CD4-positive, alpha-beta T cell treated with Interleukin-4 for 4 hours (primary cell): ENCODE data around the gene SPOCK2.
A peak's percentile ranks its signal among the peaks of the same experiment; 100 is the strongest.

Experiments
- DNase-seq: peaks from one replicate; pipeline ENCODE4 v3.0.0-alpha.2; 2020

The SPOCK2 gene

DNA sequence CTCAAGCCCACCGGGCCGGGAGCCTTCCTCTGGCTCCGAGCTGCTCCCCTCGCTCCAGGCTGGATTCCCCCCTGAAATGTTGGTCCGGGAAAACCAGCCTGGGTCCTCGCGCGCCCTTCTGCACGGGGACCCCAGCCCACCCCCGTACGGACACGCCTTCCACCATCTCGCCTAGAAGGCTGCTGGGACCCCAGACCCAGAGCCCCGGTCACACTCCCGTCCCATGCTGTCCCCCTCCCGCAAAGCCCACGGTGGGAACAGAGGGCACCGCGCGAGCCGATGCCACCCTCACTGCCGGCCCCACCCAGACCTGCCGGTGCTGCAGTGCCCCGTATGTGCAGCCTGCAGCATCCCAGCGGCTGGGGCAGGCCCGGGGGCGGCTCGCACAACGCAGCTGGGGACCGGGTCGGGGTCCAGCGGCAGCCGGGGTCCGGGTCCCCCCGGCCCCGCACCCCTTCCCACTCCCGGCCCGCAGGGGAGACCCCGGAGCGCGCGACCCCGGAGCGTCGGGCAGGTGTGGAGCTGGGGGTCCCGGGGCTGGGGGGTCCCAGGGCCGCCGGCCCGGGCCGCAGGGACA, 871 bp downstream of the SPOCK2 start:
- peak; percentile 36 for DNase-seq

DNA sequence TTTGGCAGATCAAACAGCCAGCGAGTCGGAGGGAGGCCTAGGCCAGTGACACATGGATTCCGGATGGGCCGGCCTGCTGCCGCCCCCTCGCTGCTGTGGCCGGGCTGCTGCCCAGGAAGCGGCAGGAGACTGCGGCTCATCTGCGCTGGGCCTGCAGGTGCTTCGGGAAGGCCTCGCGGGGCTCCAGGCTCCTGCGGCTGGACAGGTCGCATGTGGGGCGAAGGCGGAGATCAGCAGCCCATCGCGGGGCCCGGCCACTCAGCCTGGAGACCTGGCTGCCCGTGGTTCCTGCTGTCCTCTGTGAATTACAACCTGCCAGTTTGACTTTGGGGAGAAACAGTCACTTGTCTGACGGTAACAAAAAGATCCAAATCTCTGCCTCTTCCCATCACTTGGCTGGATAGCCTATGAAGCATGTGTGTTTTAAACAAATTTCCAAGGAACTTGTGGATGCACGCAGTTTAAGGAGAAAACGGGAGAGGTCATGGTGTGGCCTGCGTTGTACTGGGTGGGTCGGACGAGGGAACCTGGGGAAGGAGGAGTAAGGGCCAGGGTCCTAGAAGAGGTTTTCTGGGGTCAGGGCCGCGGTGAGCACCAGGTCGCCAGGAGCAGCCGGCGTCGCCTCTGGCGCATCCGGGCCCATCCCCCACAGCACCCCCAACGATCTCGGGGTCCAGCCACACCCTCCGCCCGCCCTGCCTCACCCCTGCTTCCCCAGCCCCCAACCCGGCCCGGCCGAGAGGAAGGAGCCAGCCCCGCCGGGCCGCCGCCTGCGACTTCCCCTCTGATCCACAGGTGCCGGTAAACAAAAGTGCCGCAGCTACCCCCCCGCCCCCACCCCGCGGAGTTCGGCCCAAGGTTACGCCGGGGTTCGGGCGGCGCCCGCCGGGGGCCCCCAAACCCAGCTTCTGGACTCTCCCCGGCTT, 1.6 kb downstream of the SPOCK2 start:
- peak; percentile 78 for DNase-seq

DNA sequence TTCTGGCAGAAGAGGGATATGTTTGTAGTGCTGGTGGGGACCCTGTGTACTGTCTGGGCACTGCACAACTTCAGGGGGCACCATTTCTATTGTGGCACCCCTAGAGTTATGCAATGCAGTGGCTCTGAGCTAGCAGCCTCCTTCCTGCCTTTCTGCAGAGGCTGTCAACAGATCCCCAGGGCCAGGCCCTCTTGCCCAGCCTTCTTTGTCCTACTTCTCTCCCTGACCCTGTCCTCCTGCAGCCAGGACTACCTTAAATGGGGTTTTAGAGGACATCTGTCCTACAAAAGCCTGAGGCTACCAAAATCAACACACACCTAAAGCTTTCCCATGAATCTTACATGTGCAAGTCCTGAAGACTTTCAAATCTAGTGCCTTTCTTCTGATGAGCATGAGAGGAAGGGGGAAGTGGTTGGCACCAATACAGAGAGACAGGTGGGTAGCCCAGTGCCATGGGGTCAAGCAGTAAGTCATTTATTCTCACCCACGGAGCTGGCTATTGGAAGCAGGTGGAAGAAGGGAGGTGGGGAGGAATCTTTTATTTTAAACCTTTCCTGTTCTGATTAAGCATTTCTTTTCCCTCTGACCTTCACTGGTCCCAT, 2.4 kb downstream of the SPOCK2 start:
- DNase-seq = no peak

DNA sequence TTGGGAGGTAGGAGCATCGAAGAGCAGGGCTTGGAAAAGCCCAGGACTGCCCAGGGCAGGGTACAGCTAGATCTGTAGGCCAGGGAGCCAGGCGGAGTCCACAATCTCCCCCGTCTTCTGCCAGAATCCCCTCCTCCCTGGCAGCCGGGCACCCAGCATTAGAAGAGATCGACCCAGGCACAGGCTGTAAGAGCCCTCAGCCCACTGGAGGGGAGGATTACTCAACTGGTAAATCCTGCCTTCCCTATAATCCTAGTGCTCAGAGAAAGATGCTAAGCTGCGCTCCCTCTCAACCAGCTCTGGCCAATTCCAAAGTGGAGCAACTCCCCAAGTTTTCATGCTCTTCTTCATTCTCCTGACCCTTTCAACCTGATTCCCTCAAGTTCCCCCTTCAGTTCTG, 3.2 kb downstream of the SPOCK2 start:
- DNase-seq = no peak

DNA sequence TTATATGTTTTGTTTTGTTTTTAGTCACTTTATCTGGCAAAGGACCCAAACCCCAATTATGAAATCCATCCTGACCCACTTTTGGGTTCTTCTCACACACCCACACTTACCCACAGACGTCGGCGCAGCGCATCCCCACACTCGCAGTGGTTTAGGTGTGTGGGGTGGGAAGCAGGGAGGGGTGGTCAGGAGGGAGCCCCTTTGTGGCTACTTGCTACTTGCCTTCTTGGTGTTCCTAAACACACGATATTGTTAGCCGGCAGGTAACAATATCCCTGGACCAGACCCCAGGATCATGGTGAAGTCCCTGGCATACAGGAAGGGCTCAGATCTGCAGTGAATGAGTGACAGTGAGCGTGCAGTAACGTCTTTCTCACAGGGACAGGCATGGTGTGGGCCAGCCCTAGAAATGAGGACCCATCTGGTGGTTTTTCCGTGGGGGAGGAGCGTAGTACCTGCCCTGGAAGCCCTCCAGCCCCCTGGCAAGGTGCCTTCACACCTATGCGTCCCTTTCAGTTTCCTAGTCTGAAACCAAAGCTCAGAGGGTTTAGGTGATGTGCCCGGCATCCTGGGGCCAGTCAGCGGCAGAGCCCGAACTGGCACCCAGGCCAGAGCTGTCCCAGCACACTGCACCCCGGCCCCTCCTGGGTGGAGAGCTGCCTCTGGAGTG, 4.4 kb downstream of the SPOCK2 start:
- DNase-seq = peak; percentile 76

DNA sequence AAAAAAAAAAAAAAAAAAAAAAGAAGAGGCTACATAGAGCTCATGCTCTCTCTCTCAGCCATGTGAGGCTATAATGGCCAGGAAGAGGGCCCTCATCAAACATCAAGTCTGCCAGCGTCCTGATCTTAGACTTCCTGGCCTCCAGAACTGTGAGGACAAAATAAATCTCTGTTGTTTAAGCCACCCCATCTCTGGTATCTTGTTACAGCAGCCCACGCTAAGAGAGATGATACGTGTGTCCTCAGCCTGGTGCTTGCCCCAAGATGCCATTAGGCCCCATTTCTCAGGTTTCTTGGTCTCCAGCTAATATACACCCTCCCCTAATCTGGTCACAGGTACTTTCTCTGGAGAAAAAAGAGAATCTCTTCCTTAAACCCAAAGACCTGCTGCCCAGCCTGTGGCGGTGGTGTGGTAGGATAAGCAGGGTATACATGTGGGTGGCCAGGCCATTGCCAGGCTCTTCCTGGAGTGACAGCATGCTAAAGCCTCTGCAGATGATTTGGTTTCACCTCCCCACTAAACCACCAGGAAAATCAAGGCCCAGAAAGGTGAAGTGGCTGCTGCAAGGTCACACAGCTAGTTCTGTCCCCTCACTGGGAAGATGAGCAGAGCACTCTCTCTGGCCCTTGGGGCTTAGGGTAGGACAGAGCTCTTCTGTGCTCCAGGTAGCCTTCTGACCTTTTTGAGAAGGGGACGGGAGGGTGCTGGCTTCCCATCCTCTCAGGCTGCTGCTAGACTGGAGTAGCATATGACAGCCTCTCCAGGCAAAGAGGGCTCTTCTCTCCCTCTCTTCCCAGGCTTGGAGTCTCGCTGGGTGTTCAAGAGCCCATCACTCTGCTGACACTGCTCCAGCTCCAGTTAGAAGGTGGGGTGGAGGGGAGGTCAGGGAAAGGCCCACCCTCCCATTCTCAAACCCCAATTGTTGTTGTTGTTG, 5.2 kb downstream of the SPOCK2 start:
- no peak for DNase-seq

DNA sequence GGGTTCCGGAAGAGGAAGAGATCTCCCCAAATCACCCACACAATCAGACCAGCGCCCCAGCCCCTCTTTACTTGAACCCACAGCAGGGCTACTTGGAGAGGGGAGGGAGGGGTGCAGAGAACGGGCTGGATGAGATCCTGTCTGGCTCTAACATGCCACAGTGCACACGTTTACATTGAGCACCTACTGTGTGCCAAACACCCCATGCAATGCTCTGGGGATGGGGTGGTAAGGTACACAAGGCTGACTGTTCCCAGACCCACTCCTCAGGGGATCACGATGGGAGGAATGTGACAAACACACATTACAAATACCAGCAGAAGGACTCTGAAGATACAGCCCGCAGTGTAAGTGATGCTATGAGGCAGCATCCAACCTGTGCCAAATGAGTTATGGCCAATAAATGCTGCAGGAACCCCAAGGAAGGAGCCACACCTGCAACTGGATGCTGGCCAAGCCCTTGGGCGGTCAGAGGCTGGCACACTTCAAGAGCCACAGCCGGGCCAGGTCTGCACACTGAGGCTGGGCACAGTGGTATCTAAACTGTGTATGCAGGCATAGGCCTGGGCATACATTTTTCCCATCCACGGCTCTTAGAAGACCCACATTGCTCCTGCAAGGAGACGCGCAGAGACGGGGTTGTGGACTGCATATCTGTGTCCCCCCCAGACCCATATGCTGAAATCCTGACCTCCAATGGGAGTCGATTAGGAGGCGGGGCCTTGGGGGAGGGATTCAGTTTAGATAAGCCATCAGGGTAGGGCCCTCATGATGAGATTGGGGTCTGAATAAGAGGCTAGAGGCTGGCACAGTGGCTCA, 6.4 kb downstream of the SPOCK2 start:
- no peak for DNase-seq

DNA sequence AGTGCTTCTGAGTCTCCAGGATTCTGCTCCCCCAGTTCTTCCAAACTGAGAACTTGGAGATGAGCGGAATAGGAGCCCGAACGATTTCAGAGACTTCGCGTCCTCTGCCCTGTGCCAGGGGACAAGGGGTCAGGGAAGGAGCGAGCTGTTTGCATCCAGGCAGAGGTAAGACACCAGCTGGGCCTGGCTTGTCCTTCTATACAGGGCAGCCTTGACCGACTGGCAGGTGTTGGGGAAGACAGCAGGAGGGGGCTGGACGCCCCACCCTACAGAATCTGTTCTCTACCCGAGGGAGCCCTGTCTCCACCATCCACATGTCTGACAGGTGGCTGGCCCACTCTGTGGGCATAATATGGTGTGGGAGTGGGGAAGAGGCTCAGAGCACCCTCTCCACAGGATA, 7.1 kb downstream of the SPOCK2 start:
- no peak for DNase-seq

DNA sequence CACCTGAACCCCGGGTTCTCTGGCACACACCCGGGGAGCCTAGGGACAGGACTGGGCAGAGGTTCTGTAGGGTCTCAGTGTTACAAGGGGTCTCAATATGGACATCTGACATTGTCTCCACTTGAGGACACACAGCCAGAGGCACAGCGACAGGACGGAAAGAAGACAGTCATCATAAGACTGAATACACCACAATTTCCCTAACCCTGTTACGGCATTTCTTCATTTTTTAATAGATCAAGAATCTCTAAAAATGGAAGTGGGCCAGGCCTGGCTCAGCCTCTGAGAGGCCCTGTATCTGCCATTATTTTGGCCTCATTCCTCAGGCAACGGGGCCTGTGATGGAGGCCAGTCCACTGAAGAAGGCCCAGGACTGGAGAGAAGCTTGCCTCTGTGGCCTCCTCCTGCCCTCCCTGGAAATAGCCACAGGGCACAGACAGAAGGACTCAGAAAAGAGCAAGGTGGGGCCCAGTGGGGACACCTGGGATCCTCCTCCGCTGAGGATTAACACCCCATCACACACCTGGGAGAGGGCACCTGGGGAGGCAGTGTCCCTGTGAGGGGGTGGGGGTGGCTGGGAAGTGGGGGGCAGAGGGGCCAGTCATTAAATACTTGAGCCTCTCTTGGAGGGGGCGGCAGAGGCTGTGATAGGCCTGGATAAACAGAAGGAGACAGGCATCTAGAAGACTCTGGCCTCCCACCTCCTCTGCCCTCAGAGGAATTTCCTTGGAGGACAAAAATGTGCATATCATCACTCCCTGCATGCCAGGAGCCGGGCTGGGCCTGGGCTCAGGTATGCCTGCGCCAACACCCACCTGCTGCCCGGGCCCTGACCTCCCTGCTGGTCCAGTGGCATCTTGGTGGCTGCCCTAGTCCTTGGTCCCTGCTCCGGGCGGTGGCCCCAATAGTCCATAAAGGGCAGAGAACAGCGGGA, 8.0 kb downstream of the SPOCK2 start:
- no peak for DNase-seq

DNA sequence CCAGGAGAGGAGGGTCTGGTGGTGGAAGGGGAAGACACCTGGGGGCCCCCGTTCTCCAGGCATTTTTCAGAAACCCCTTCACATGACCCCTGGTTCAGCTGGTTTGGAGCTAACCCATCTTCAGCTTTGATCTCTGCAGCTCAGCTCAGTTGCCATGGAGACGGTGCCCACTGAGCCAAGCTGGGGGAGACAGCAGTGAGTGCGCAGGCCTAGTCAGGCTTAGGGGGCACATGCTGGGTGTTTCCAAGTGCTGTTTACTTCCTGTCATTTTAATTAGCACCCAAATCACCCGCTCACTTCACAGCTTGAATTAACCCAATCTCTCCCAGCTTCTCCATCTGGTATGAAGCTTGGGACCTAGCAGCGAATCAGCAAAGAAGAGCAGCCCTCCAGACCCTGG, 9.0 kb downstream of the SPOCK2 start:
- peak; percentile 91 for DNase-seq

DNA sequence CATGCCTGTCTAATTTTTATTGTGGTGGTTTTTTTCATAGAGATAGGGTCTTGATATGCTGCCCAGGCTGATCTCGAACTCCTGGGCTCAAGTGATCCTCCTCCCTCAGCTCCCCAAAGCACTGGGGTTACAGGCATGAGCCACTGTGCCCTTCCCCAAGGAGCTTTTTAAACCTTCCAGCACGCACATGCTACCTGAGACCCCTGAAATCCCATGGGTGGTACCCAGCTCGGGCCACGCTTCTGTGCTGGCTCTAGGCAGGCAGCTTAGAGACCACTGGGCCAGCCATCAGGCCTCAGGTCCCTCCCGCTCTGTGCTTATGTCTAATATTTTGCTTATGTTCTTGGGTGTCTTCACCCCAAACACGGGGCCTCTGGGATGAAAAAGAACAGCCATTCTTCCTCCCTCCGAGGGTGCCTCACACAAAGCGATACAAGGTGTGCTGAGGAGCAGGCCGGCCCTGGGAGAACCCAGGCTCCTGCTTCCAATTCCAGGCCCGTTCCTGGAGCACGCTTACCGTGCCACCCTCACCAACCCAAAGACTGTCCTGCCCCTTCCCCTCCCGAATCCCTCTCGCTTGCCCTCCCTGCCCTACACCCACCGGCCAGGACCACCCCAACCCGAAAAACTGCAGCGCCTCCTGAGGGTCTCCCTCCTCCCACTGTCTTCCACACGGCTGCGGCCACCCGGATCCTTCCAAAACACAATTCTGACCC, 10.9 kb downstream of the SPOCK2 start:
- DNase-seq = no peak

DNA sequence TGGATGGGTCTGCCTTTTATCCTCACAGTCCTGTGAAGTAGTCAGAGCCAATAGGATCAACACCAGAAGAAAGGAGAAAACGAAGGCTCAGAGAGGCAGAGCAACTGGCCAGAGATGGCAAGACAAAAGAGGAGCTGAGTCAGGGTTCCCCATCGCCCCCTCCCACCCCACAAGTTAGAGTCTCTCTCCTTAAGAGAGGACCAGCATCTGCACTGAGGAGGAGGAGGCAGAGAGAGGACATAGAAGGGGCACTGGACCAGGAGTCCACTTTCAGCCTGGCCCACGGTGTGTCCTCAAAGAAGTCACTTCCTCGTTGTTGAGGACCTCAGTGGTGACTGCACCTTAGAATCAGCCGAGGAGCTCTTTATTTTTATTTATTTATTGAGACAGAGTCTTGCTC, 11.6 kb downstream of the SPOCK2 start:
- no peak for DNase-seq

DNA sequence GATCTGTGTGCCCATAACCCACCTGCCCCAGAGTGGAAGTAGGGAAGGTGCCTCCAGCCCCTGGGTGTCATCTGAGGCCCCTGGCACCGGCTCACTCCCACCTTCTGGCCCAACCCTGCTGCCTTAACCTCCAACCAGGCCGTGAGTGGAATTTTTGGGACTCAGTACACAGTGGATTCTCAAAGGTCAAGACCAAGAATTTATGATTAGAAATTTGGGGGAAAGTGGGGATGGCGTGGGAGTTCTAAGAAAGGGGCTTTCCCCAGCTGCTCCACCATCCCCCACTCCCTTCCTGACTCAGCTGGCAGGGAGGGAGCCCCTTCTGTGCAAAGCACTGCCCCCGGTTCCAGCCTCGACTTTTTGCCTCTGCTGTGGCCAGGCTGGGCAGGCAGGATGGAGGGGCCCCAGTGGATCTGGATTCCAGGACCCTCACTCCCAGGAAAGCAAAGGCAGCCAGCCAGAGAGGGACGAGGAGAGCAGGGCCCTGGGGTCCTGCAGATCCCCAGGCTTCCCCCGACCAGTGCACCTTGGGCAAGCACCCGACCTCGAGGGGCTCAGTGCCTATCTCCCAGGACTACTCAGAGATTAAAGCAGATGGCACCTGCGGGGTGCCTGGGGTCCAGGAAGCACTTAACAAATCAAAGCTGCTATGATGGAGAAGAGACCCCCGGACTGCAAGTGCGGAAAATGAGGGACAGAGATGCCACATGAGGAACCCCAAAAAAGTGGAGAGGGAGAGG, 12.8 kb downstream of the SPOCK2 start:
- no peak for DNase-seq

DNA sequence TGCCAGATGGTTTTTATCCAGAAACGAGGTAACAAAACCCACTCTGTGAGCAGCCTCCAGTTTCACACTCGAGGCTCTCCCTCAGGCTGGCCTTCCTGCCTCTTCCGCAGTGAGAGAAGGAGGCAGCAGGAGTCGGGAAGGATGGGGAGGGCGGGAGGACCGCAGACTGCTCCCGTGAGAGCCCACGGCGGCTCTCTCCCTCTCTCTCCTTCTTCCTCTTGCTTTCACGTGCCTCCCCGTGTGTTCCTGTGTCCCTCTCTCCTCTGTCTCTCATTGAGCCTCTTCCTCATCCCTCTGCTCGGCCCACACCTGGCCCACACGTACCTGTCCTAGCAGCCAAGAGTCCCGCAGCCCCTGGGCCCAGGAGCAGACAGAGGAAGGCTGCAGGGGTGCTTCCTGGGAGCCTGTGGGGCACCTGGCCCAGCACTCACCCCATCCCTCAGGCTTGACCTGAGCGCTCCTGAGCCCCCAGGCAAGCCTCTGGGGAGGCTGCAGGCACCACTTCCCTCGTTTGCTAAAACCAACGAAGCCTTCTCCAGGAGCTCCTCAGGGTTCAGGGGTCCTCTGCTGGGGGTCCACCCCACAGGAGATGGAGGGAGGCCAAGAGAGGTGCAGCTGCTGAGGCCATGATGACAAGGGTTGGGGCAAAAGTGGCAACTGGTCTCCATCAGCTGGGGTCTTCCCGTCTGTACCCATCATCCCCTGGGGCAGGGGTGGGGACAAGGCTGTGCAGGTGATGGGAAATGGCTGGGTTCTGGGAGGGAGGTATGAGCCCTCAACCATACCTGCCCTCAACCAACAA, 13.6 kb downstream of the SPOCK2 start:
- DNase-seq = no peak

DNA sequence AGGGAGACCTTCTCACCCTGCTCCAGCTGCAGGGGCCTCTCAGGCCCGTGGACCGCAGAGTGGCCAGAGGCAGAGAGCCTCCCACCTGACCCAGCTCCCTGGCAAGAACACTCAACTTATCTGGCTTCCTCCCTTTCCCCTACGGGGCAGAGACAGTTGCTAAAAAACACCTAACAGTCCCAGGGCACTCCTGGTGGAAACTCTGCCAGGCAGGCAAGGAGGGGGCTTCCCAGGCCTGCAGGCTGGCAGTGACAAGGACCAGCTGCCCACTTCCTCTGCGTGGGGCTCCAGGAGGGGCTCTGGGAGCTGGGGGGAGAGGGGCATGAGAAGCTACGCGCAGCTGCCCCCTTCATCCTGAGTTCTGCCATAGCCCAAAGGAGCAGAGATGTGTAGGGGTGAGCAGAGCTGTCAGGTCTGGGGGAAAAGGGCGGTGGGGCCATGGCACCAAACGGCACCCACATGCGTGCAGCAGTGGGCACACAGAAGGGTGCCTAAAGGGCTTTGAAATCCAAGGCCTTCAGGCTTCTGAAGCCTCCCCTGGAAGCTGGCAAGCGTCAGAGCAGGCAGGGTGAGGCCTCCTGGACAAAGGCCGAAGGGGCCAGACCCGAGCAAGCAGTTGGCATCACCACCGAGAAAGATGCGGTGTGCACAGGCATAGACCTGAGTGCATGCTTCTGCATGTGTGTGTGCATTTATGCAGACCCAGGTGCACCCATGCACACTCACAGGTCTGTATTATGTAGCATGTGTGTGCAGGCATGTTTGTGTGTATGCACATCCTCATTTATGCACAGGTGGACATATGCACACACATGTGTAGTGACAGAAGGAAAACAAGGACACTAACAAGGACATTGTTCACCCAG, 14.4 kb downstream of the SPOCK2 start:
- DNase-seq = no peak

DNA sequence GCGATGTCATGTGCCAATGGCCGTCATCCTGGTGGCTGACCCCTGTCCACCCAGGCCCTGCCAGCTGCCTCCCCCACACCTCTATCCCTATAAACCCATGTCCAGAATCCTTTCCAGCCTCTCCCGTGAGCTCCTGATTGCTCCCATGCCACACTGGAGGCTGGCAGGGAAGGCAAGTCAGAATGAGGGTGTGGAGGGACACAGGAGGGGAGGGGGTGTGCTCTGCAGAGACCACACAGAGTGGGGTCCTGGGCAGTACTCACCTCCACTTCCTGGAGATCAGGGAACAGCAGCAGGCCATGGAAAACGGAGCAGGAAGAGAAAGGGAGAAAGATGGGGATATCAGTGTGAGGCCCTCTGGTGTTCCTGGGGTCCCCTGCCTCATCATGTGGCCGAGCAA, 15.7 kb downstream of the SPOCK2 start:
- DNase-seq = no peak

DNA sequence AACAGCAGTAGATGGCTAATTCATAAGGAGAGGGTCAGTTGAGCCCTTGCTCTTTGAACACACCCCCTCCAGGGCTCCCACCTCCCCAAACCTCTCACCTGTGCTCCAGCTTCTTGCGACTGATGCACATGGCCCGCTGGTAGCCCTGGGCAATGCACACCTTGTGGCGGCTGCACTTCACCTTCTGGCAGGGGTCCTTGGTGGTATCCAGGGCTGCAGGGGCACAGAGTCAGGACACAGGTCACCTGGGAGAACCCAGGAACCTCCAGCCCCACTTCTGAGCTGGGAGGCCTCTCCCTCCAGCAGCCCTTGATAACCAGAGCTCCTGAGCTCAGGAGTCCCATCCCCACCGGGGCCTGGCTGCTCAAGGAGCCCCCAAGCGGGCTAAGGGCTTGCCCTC, 16.3 kb downstream of the SPOCK2 start:
- DNase-seq = no peak
